SK-N-SH treated with all-trans-retinoic acid at 6 μM for 48 hours (cell line): ENCODE results near the gene TULP1.

Source experiments
- ATAC-seq: fragments of 200-7000 bp; cut with Tn5 transposase; 3 replicates; pipeline ENCODE4 v1.9.1; 2020; ENCODE audit warnings: mild to moderate bottlenecking, moderate library complexity
- ARNTL ChIP-seq: fragments of 450-650 bp; formaldehyde crosslinking; IDR thresholded peaks from 2 replicates; pipeline ENCODE4 v1.5.0; 2020; ENCODE audit warnings: low read depth, mild to moderate bottlenecking, moderate library complexity, borderline replicate concordance
- BACH2 ChIP-seq: fragments of 250-450 bp; sonication (Bioruptor Pico); IDR thresholded peaks from 2 replicates; pipeline ENCODE4 v1.9.0; 2021; ENCODE audit warnings: mild to moderate bottlenecking, borderline replicate concordance
- CREB5 ChIP-seq: fragments of 250-450 bp; sonication (Bioruptor Pico); IDR thresholded peaks from 2 replicates; pipeline ENCODE4 v1.5.1; 2020; ENCODE audit warnings: low read depth, mild to moderate bottlenecking, moderate library complexity
- CSDC2 ChIP-seq: fragments of 250-450 bp; sonication (Bioruptor Pico); IDR thresholded peaks from 2 replicates; pipeline ENCODE4 v1.5.0; 2020; ENCODE audit warnings: mild to moderate bottlenecking, moderate library complexity
- CSRNP3 ChIP-seq: fragments of 250-450 bp; sonication (Bioruptor Pico); IDR thresholded peaks from 2 replicates; pipeline ENCODE4 v1.5.1; 2021; ENCODE audit warnings: mild to moderate bottlenecking, moderate library complexity
- ESRRG ChIP-seq: fragments of 250-450 bp; sonication (Bioruptor Pico); IDR thresholded peaks from 2 replicates; pipeline ENCODE4 v1.6.1; 2021; ENCODE audit warnings: mild to moderate bottlenecking
- GLIS3 ChIP-seq: fragments of 250-450 bp; sonication (Bioruptor Pico); IDR thresholded peaks from 2 replicates; pipeline ENCODE4 v1.5.0; 2020; ENCODE audit warnings: mild to moderate bottlenecking, moderate library complexity
- ISL1 ChIP-seq: fragments of 250-450 bp; sonication (Bioruptor Pico); IDR thresholded peaks from 2 replicates; pipeline ENCODE4 v2.1.2; 2022; ENCODE audit warnings: mild to moderate bottlenecking, moderate library complexity
- OSR1 ChIP-seq: fragments of 250-450 bp; sonication (Bioruptor Pico); IDR thresholded peaks from 2 replicates; pipeline ENCODE4 v1.8.0; 2022; ENCODE audit warnings: moderate library complexity, mild to moderate bottlenecking, inconsistent platforms
- PATZ1 ChIP-seq: fragments of 250-450 bp; sonication (Bioruptor Pico); IDR thresholded peaks from 2 replicates; pipeline ENCODE4 v1.8.0; 2020; ENCODE audit warnings: mild to moderate bottlenecking, moderate library complexity, borderline replicate concordance
- POU6F1 ChIP-seq: fragments of 250-450 bp; sonication (Bioruptor Pico); IDR thresholded peaks from 2 replicates; pipeline ENCODE4 v1.8.0; 2021; ENCODE audit warnings: low read depth, mild to moderate bottlenecking, moderate library complexity, borderline replicate concordance
- PPARA ChIP-seq: fragments of 250-450 bp; sonication (Bioruptor Pico); IDR thresholded peaks from 2 replicates; pipeline ENCODE4 v1.5.0; 2020; ENCODE audit warnings: mild to moderate bottlenecking, borderline replicate concordance
- RARB ChIP-seq: fragments of 250-450 bp; sonication (Bioruptor Pico); IDR thresholded peaks from 2 replicates; pipeline ENCODE4 v1.8.0; 2021; ENCODE audit warnings: mild to moderate bottlenecking, moderate library complexity
- SNAI2 ChIP-seq: fragments of 250-450 bp; sonication (Bioruptor Pico); IDR thresholded peaks from 2 replicates; pipeline ENCODE4 v1.5.0; 2020; ENCODE audit warnings: mild to moderate bottlenecking, moderate library complexity
- TCF4 ChIP-seq: fragments of 250-450 bp; sonication (Bioruptor Pico); IDR thresholded peaks from 2 replicates; pipeline ENCODE4 v1.8.0; 2021; ENCODE audit warnings: mild to moderate bottlenecking, moderate library complexity, borderline replicate concordance
- TOX ChIP-seq: fragments of 250-450 bp; sonication (Bioruptor Pico); IDR thresholded peaks from 2 replicates; pipeline ENCODE4 v1.8.0; 2021; ENCODE audit warnings: mild to moderate bottlenecking, moderate library complexity, borderline replicate concordance
- ZC3H10 ChIP-seq: fragments of 250-450 bp; sonication (Bioruptor Pico); IDR thresholded peaks from 2 replicates; pipeline ENCODE4 v1.5.1; 2021; ENCODE audit warnings: mild to moderate bottlenecking, moderate library complexity
- ZFP30 ChIP-seq: fragments of 450-650 bp; formaldehyde crosslinking; IDR thresholded peaks from 2 replicates; pipeline ENCODE4 v1.5.0; 2022; ENCODE audit warnings: mild to moderate bottlenecking, moderate library complexity
- ZNF565 ChIP-seq: fragments of 450-650 bp; formaldehyde crosslinking; conservative IDR thresholded peaks from 2 replicates; pipeline ENCODE4 v1.5.0; 2020; ENCODE audit warnings: low read depth, mild to moderate bottlenecking, moderate library complexity
- ZNF70 ChIP-seq: fragments of 450-650 bp; formaldehyde crosslinking; IDR thresholded peaks from 2 replicates; pipeline ENCODE4 v1.5.0; 2020; ENCODE audit warnings: mild to moderate bottlenecking, moderate library complexity
- ZNF8 ChIP-seq: fragments of 450-650 bp; formaldehyde crosslinking; IDR thresholded peaks from 2 replicates; pipeline ENCODE4 v1.5.0; 2020; ENCODE audit warnings: mild to moderate bottlenecking, moderate library complexity

TULP1 gene

GRCh38 chr6:35487658-35488516 lies 24.8 kb downstream of the TULP1 start (continued):
- TF ChIP-seq TCF4 (no peak), BACH2 (CRISPR knock-in tag) (no peak), ISL1 (CRISPR knock-in tag) (no peak), OSR1 (CRISPR knock-in tag) (no peak), ZFP30 (CRISPR knock-in tag) (no peak), RARB (CRISPR knock-in tag) (no peak), CSRNP3 (no peak)

GRCh38 chr6:35486005-35486925 lies 26.4 kb downstream of the TULP1 start:
- no peak for TF ChIP-seq OSR1 (CRISPR knock-in tag)
- no peak for TF ChIP-seq PPARA (CRISPR knock-in tag)
- TF ChIP-seq RARB (CRISPR knock-in tag): no peak
- TF ChIP-seq ARNTL: no peak
- no peak for TF ChIP-seq CSRNP3
- TF ChIP-seq CREB5: no peak
- no peak for TF ChIP-seq ZNF8 (CRISPR knock-in tag)
- TF ChIP-seq BACH2 (CRISPR knock-in tag): no peak
- no peak for TF ChIP-seq ESRRG
- no peak for TF ChIP-seq GLIS3
- no peak for TF ChIP-seq ZNF70 (CRISPR knock-in tag)
- TF ChIP-seq SNAI2 (CRISPR knock-in tag): no peak
- TF ChIP-seq ISL1 (CRISPR knock-in tag): no peak
- TF ChIP-seq POU6F1 (CRISPR knock-in tag): no peak
- TF ChIP-seq CSDC2 (CRISPR knock-in tag): no peak
- no peak for TF ChIP-seq ZC3H10 (CRISPR knock-in tag)
- TF ChIP-seq TOX (CRISPR knock-in tag): no peak
- no peak for ATAC-seq

- peak; percentile 60 for ATAC-seq
- no peak for TF ChIP-seq CSDC2 (CRISPR knock-in tag)
Measured at GRCh38 chr6:35485402-35485877, 27.3 kb downstream of the TULP1 start.

GRCh38 chr6:35484921-35485392 lies 27.7 kb downstream of the TULP1 start:
- peak; percentile 15; the same call in 2 of the 3 replicates for ATAC-seq
- TF ChIP-seq PATZ1: no peak
- no peak for TF ChIP-seq ZNF565 (CRISPR knock-in tag)
- TF ChIP-seq ISL1 (CRISPR knock-in tag): no peak
- TF ChIP-seq POU6F1 (CRISPR knock-in tag): no peak
- TF ChIP-seq SNAI2 (CRISPR knock-in tag): no peak
- no peak for TF ChIP-seq GLIS3
- TF ChIP-seq CREB5: no peak
